CD14-positive monocyte (primary cell): ENCODE results near the gene FANCG. TPM values are rescaled to one million over a fixed set of nuclear protein-coding genes. Genes with fewer than 3 reads are reported as not detected.

Experiments
- DNase-seq, 3 donors: peaks; one replicate each; pipeline ENCODE4 v3.0.0-alpha.2; 2011 to 2022
- H2AFZ ChIP-seq: 2 replicates; pipeline ENCODE4 v1.6.0; 2012; ENCODE audit warnings: mild to moderate bottlenecking, low read depth, low read length, inconsistent platforms; ENCODE audit not compliant: insufficient read depth, poor library complexity, severe bottlenecking
- H3K27ac ChIP-seq, 2 donors: 1 replicate in 1 of 2; 2 replicates in 1 of 2; pipeline ENCODE4 v1.5.1; 2012 to 2013; ENCODE audit warnings: low read length in 2 of 2, control low read depth in 1 of 2, inconsistent platforms in 1 of 2, low read depth in 1 of 2, mild to moderate bottlenecking in 1 of 2
- H3K27me3 ChIP-seq, 2 donors: one replicate each; pipeline versions ENCODE4 v1.6.0 to v1.6.1; 2011 to 2013; ENCODE audit warnings: low read length in 2 of 2; ENCODE audit not compliant: control insufficient read depth in 2 of 2, insufficient read depth in 2 of 2
- H3K36me3 ChIP-seq, 2 donors: replicated peaks in 1 of 2; 1 replicate in 1 of 2; 2 replicates in 1 of 2; pipeline versions ENCODE4 v1.5.1 to v1.6.1; 2012 to 2013; ENCODE audit warnings: low read length in 2 of 2, control low read depth in 1 of 2, inconsistent platforms in 1 of 2, mild to moderate bottlenecking in 1 of 2; ENCODE audit not compliant: insufficient read depth in 2 of 2, control insufficient read depth in 1 of 2
- H3K4me1 ChIP-seq, 2 donors: 1 replicate in 1 of 2; 2 replicates in 1 of 2; pipeline versions ENCODE4 v1.5.1 to v1.6.1; 2012 to 2013; ENCODE audit warnings: low read length in 2 of 2, control low read depth in 1 of 2, inconsistent platforms in 1 of 2, mild to moderate bottlenecking in 1 of 2, moderate library complexity in 1 of 2; ENCODE audit not compliant: insufficient read depth in 2 of 2, control insufficient read depth in 1 of 2
- H3K4me2 ChIP-seq: replicated peaks from 2 replicates; pipeline ENCODE3; 2012; ENCODE audit warnings: low read length, moderate library complexity, mild to moderate bottlenecking; ENCODE audit not compliant: poor library complexity, severe bottlenecking; ENCODE audit errors: extremely low read depth
- H3K4me3 ChIP-seq, 3 experiments: fragments of 200-600 bp in 1 of 3; sonication (generic) in 1 of 3; replicated peaks in 1 of 3; 1 replicate in 2 of 3; 2 replicates in 1 of 3; pipeline ENCODE4 v1.5.1; 2011 to 2013; ENCODE audit warnings: low read length in 3 of 3, mild to moderate bottlenecking in 3 of 3, control low read depth in 2 of 3, low read depth in 2 of 3, inconsistent platforms in 1 of 3, moderate library complexity in 1 of 3
- H3K79me2 ChIP-seq: 2 replicates; pipeline ENCODE4 v1.6.0; 2012; ENCODE audit warnings: mild to moderate bottlenecking, control low read depth, inconsistent platforms, low read length, moderate library complexity; ENCODE audit not compliant: insufficient read depth
- H3K9ac ChIP-seq: 2 replicates; pipeline ENCODE4 v1.6.0; 2017; ENCODE audit warnings: low read length, mild to moderate bottlenecking; ENCODE audit not compliant: insufficient read depth, poor library complexity, severe bottlenecking
- H3K9me3 ChIP-seq, 2 donors: replicated peaks in 1 of 2; 1 replicate in 1 of 2; 2 replicates in 1 of 2; pipeline versions ENCODE4 v1.5.1 to v1.6.1; 2012 to 2013; ENCODE audit warnings: low read length in 2 of 2, control low read depth in 1 of 2; ENCODE audit not compliant: control insufficient read depth in 1 of 2, insufficient read depth in 1 of 2
- H4K20me1 ChIP-seq: 2 replicates; pipeline ENCODE4 v1.6.0; 2012; ENCODE audit warnings: mild to moderate bottlenecking, low read length, control low read depth, moderate library complexity; ENCODE audit not compliant: insufficient read depth
- H3K27ac Mint-ChIP-seq, 7 donors: one replicate each; pipeline ENCODE4 v1.8.0; 2020; ENCODE audit warnings: mild to moderate bottlenecking in 7 of 7, mixed read lengths in 7 of 7, moderate library complexity in 6 of 7, inconsistent platforms in 2 of 7
- H3K27me3 Mint-ChIP-seq, 3 donors: one replicate each; pipeline ENCODE4 v1.8.0; 2021 to 2022; ENCODE audit warnings: low read depth in 3 of 3, mild to moderate bottlenecking in 3 of 3, mixed read lengths in 3 of 3, moderate library complexity in 3 of 3, inconsistent platforms in 1 of 3
- H3K36me3 Mint-ChIP-seq, 2 donors: one replicate each; pipeline ENCODE4 v1.8.0; 2020; ENCODE audit warnings: mixed read lengths in 2 of 2, inconsistent platforms in 1 of 2, mild to moderate bottlenecking in 1 of 2
- H3K4me1 Mint-ChIP-seq: one replicate; pipeline ENCODE4 v1.8.0; 2020; ENCODE audit warnings: mild to moderate bottlenecking, mixed read lengths
- H3K4me3 Mint-ChIP-seq, 2 donors: one replicate each; pipeline ENCODE4 v1.8.0; 2020; ENCODE audit warnings: mild to moderate bottlenecking in 2 of 2, mixed read lengths in 2 of 2, moderate library complexity in 1 of 2
- H3K9me3 Mint-ChIP-seq, 7 donors: one replicate each; pipeline ENCODE4 v1.8.0; 2020 to 2022; ENCODE audit warnings: mixed read lengths in 7 of 7, mild to moderate bottlenecking in 6 of 7, moderate library complexity in 6 of 7, inconsistent platforms in 2 of 7
- CTCF ChIP-seq: fragments of 200-600 bp; IDR thresholded peaks from one replicate; pipeline ENCODE4 v1.8.0; 2022; ENCODE audit warnings: antibody characterized with exemption, mild to moderate bottlenecking
- WGBS: methylation state at CpG from one replicate; pipeline ENCODE4 v1.1.5; 2013; ENCODE audit warnings: missing lambda C conversion rate; ENCODE audit not compliant: insufficient coverage; 5-methylcytosine and 5-hydroxymethylcytosine counted together
- intact Hi-C, 2 donors: fragments of 100-400 bp; cut with micrococcal nuclease; formaldehyde crosslinking; loops; one replicate each; pipeline versions ENCODE4 v1.15.0 to v1.15.1; 2023
- polyA plus RNA-seq, 3 donors: library from polyadenylated mRNA; depleted of rRNA in 1 of 3; unstranded in 2 of 3; stranded (reverse) in 1 of 3; fragments of 300-500 nt in 2 of 3; fragments of >200 nt in 1 of 3; fragmentation: Illumina TruSeq in 2 of 3; gene quantifications; 1 replicate in 2 of 3; 2 replicates in 1 of 3; pipeline ENCODE4 v1.2.3, GENCODE V29; 2012 to 2021
- small RNA-seq: library from RNA; depleted of rRNA; stranded (forward); fragments of <200 nt; gene quantifications from one replicate; pipeline ENCODE3, GENCODE V24; 2012; ENCODE audit warnings: low read depth; ENCODE audit not compliant: insufficient read length

FANCG gene
- polyA plus RNA-seq, 3 donors = 2.0 to 7.0 (median 2.5) TPM

DNA sequence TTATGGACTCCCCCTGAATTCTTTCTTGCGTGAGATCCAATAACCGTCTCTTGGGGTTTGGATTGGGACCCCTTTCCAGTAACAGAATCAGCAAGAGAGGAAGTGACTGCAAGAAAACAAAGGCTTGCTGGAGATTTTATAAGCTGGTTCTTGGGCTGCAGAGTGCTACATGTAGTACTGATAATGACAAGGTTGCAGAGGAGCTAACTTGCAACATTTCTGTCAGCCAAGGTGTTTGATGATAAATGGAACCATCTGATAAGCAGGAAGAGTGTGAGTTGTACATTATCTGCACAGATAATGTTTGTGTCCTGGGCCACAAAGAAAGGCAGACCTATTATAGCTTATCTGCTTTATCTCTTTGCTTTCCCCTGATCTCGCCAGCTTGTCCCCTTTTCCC is 53.1 kb downstream of the FANCG start:
- Mint-ChIP-seq H3K36me3 (no peaks in the 10 kb centered on the region), H3K4me1 (peaks cover 10% of the 10 kb centered on the region), H3K27ac (no peak overlapping the region), H3K4me3 (no peak overlapping the region), H3K27me3 (peaks cover 1 to 4% (median 4%) of the 10 kb centered on the region in 3 donors), H3K9me3 (peaks cover 0 to 3% (median 0%) of the 10 kb centered on the region in 7 donors)
- Histone ChIP-seq H4K20me1 (no peaks in the 10 kb centered on the region), H3K9me3 (no peaks in the 10 kb centered on the region), H3K36me3 (no peaks in the 10 kb centered on the region), H2AFZ (no peak overlapping the region), H3K4me1 (no peaks in the 10 kb centered on the region), H3K4me3 (no peak overlapping the region), H3K27ac (no peak overlapping the region), H3K9ac (no peak overlapping the region), H3K27me3 (no peaks in the 10 kb centered on the region), H3K79me2 (no peaks in the 10 kb centered on the region), H3K4me2 (no peak overlapping the region)
- intact Hi-C loops = no loop called here
- no peak for DNase-seq
- TF ChIP-seq CTCF = no peak
- WGBS = 80% methylated on average over 1 of the region's 3 CpGs

Small RNA genes lying within 50 kb of the gene (small RNA-seq; reads per million reads assigned to genes)
- gene RN7SL338P = not detected

Other genes starting within 250 kb of the FANCG start
- under 1 TPM in 1 of 3 donors, not detected in 2; 0.04 TPM for gene PHF24, start 121.7 kb downstream of the FANCG start, polyA plus RNA-seq
- 1 to 10 TPM in 1 of 3 donors, under 1 TPM in 2; 0.66 to 1.9 (median 0.84) TPM for gene DNAJB5, start 90.2 kb downstream of the FANCG start, polyA plus RNA-seq
- 100 to 1,000 TPM; 100 to 180 (median 130) TPM for gene VCP, start 7.3 kb downstream of the FANCG start, polyA plus RNA-seq
- 10 to 100 TPM; 15.7 to 19.1 (median 17.3) TPM for gene PIGO, start 16.6 kb upstream of the FANCG start, polyA plus RNA-seq
- gene STOML2, start 23.2 kb upstream of the FANCG start, polyA plus RNA-seq = 10 to 100 TPM; 45.5 to 62.0 (median 50.3) TPM
- gene ATOSB, start 35.9 kb upstream of the FANCG start, polyA plus RNA-seq = 10 to 100 TPM; 18.5 to 96.8 (median 23.7) TPM
- under 1 TPM; 0.41 to 0.81 (median 0.66) TPM for gene UNC13B, start 82.1 kb upstream of the FANCG start, polyA plus RNA-seq